ENCODE data around the gene SNAI3.
"Not testable (repeated sequence)": the region's sequence is repeated elsewhere in the genome, so short reads cannot be mapped to it uniquely, and the experiment has no call there.

The SNAI3 gene

DNA sequence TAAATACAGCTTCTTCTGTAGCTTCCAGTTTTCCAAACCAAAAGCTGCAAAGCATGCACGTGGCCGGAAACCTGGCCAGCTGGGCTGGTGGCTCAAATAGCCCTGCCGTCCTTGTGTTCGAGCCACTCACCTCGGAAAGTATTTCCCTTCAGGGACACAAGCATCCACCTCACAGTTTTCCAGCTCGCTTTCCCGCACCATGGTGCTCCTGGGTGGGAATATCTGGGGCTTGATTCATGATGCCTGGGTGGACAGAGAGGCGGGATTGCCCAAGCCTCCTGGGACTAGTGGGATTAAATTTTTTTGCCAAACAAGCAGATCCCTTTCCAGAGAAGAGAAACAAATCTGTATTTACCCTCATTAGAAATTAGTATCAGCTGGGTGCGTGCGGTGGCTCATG lies 16.3 kb downstream of the SNAI3 start:
- no peak for DNase-seq (ENCODE audit: low read depth in 2 of 2)

DNA sequence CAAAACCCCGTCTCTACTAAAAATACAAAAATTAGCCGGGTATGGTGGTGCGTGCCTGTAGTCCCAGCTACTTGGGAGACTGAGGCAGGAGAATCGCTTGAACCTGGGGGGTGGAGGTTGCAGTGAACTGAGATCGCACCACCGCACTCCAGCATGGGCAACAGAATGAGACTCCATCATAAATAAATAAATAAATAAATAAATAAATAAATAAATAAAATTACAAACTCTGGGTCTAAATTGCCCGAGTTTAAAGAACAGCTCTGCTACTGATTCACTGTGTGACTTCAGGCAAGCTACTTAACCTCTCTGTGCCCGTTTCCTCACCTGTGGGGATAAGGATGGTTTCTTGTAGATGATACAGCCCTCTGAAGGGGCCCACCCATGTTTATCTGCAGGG lies 16.8 kb downstream of the SNAI3 start:
- not testable (repeated sequence) for DNase-seq (ENCODE audit: low read depth in 2 of 2)

DNA sequence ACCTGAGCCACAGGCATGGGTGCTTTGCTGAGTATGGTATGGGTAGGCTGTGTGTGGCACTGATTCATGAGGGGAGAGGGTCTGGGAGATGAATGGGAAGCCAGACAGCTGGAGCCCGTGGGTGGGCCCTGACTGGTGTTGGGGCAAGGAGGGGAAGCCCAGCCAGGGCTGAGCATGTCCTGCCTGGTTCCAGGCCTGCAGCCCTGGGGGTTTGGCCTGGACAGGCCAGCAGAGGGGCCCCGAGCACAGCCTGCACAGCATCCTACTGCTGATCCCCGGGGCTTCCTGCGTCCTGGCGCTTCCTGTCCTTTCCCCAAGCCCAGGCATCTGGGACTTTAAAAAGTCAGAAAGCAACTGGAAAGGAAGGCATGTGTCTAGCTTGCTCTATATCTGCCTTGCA lies 18.8 kb downstream of the SNAI3 start:
- no peak for DNase-seq (ENCODE audit: low read depth in 2 of 2)

DNA sequence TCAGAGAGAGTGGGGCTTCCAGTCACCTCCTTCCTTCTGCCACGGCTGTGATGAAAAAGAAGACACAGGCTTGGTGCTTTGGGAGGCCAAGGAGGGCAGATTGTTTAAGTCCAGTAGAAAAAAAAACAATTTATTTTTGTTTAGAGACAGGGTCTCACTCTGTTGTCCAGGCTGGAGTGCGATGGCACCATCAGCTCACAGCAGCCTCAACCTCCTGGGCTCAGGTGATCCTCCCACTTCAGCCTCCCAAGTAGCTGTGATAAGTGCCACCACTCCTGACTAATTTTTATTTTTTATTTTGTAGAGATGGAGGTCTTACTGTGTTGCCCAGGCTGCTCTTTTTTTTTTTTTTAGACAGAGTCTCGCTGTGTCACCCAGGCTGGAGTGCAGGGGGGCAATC lies 20.7 kb downstream of the SNAI3 start:
- DNase-seq (ENCODE audit: low read depth in 2 of 2) = no peak

DNA sequence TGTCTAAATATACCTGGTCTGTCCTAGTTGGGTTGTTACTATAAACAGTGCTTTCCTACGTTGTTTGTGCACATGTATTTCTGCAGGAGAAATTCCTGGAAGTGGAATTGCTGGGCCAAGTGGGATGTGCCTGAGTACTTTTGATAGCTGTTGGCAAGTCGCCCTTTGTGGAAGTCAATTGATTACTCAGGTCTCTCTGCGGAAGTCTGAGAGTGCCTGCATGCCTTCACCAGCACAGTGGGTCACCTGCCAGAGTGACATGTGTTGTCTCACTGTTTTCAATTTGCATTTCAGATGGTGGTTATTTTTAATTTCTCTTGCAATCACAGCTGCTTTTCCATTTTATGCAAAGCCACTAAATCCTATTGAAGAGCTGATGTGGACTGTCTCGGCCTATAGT lies 21.2 kb downstream of the SNAI3 start:
- no peak for DNase-seq (ENCODE audit: low read depth in 2 of 2)

DNA sequence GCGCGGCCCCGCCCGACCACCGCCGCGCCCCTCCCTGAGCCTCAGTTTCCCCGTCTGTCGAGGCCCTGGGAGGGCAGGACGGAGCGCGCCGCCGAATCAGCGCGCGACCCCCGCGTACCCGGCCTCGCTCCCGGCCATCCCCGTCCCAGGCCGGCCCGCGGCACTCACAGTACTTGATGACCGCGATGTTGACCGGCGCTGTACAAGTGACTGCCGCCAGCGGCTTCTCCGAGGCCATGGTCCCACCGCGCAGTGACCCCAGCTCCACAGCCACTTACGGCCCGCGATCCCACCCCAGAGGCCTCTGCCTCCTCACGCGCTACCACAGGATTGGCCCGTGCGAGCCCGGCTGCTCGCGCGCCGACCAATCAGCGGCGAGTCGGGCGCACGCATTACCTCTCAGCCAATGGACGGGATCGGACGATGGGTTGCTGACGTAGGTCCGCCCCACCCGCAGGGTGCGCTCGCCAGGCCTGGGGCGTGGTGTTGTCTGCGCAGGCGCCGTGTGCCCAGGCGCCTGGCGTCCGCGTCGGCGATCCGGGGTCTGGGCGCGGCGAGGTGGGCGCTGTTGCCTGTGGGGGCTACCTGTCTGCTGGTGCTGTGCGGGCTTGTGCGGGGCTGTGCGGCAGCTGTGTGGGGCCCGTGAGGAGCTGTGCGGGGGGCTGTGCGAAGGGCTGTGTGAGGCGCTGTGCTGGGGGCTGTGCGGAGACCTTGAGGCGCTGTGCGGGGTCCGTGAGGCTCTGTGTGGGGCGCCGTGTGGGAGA lies 23.3 kb downstream of the SNAI3 start, which contains the start of gene MVD:
MVD (minus strand) TSS at position 249 of the 764 bp plus-strand sequence; CDS start at position 238, 11 bp downstream.
- DNase-seq (ENCODE audit: low read depth in 2 of 2) = peak; percentile 92 to 94

DNA sequence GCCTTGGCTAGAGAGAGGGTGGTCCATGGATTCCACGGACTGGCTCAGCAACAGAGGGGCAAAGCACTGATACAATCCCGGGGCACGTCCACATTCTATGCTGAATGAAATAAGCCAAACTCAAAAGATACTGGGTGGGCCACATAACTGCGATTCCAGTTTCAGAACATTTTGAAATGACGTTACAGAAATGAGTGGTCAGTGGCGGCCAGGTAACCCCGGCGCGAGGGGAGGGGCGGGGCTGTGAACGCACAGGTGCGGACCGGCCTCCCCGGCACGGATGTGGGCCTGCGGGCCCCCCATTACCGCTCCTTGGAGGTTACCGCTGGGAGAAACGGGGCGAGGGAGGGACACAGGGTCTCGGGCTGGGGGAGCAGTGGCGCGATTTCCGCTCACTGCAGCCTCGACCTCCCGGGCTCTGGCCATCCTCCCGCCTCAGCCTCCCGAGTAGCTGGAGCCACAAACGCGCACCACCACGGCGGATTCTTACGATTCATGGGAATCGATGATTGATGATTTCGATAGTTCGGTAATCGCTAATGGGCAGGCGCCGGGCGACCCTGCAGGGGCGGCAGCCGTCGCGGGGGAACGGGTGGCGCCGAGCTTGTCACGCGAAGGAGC lies 24.0 kb downstream of the SNAI3 start:
- no peak for DNase-seq (ENCODE audit: low read depth in 2 of 2)

DNA sequence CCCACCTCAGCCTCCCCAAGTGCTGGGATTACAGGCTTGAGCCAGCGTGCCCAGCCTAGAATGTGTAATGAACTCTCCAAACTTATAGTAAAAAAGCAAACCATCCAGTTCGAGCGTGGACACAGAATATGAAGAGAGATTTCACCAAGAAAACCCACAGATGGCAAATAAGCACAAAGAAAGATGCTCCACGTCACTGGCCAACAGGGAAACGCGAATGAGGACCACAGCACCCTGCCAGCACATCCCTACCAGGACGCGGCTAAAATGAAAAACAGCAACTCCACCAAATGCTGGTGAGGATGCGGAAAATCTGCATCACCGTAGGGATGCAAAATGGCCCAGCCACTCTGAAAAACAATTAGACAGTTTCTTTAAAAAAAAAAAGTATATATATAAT lies 24.8 kb downstream of the SNAI3 start:
- no peak for DNase-seq (ENCODE audit: low read depth in 2 of 2)

DNA sequence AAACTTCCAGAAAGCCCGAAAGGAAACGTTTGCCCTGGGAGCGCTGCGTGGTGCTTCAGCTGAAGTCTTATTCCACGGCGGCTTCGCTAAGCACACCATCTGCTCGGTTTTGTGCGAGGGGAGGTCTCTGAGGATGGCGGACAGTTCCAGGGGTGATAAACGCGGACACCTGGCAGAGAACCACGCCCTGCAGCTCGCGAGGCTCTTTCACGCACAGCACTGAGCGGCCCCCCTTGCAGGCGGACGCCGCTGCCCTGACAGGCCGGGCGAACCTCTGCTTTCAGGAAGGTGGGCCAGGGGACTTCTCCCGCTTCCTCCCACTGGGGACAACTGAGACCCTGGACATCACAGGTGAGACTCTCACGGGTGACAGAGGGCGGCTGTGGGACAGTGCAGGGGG lies 27.1 kb downstream of the SNAI3 start:
- DNase-seq (ENCODE audit: low read depth in 2 of 2) = no peak

DNA sequence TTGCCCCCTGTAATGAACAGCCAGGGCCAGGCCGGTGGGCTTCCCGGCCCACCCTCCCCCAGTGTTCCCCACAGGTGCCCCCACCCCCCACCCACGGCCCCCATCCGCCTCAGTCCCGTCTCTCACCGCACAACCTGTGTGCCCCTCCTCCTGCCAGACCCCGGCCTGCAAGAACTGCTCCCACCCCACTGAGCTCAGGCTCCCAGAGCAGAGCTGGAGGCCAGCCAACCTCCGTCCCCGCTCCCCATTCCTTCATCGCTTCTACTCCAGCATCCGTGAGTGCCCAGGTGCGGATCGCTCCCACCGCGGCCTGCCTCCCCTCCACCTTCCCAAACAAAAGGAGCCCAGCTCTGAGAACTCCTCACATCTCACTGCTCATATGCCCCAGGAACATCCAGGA lies 27.6 kb downstream of the SNAI3 start:
- DNase-seq (ENCODE audit: low read depth in 2 of 2) = no peak

DNA sequence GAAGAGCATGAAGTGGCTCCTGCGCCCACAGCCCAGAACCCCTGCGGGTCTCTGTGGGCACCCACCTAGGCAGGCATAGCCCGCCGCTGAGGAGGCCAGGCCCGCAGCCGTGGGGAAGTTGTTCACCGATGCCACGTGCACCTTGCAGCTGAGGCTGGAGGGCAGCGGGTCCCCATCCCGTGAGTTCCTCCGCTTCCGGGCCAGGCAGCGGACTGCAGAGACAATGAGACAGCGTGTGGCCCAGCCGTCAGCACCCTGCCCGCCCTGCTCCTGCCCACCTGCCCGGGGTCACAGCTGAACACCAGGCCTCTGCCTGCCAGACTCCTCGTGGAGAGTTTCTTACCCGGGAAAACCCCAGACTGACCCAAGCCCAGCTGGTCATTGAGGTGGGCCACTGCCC lies 28.9 kb downstream of the SNAI3 start:
- DNase-seq (ENCODE audit: low read depth in 2 of 2) = no peak

DNA sequence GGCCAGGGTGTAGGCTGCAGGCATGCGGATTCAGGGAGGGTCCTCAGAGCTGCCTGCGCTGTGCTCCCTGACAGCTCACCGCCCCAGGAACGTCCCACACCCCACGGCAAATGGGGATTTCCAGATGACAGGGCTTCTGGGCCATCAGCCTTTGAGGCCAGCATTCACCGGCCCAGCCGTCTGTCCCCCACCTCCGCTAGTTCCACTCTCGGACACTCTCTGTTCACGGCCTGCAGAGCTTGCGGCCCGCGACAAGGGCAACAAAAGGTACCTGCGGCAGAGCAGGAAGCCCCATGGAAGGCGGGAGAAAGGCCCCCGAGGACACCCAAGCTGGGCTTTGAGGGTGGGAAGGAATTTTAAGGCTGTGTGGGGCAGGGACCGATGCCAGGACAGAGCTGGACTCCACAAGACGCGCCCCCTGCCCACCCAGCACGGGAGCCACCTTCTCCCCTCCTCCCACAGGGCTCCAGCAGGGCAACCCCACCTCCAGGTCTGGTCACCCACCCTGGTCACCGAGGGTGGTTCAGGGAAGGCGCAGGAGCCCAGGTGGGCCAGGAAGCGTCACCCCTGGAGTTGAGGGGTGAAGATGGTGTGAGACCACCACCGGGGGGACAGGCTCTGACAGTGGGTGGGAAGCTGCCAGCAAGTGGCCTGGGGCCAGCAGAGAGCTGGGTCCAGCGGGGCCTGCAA lies 29.9 kb downstream of the SNAI3 start:
- no peak for DNase-seq (ENCODE audit: low read depth in 2 of 2)

DNA sequence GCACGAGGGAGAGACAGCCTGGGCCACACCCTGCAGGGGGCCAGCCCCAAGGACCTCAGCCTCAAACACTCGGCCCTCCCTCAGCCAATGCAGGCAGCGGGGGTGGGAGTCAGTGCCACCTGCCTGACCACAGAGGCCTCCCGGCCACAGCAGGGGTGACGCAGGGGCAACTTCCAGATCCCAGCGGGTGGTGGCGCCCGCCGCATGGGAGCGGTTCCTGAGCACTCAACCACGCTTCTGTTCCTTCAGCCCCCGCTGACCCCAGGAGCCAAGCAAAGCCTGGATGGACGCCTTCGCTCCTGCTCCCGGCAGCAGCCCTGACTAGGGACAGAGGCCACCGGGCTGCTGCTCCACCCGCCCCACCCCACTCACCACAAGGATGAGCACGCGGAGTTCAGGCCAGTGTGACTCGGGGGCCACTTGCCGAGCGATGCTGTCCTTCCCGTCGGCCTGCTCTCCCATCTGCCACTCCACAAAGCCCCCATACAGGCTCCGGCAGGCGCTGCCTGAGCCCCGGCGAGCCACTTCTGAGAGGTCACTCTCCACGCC lies 30.5 kb downstream of the SNAI3 start:
- no peak for DNase-seq (ENCODE audit: low read depth in 2 of 2)

DNA sequence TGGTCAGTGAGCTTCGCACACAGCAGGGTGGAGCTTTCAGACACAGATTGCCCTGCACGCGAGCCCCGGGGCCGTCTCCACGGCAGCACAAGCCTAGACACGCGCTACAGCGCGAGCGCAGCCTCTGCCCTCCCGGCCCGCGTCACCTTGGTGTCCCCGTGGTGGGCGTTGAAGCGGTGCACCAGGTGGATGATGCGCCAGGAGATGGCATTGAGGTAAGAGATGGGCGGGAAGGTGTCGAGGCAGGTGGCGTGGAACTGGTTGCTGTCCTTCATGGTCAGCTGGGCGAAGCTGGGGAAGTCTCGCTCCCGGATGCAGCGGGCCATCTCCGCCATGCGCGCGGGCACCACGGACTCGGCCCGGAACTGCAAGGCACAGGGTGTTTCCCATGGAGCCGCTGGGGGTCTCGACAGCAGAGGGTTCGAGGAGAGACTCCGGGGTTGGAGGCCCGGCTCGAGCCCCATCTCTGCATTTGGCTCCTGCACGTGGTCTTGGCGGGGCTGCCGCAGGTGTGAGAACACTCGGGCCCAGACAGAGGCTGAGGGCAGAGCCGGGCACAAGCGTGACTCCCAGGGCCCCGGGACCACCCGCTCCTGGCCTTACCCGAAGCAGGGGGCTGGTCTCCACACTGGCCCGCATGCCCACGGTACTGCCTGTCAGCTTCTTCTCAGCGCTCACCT lies 31.1 kb downstream of the SNAI3 start:
- no peak for DNase-seq (ENCODE audit: low read depth in 2 of 2)

DNA sequence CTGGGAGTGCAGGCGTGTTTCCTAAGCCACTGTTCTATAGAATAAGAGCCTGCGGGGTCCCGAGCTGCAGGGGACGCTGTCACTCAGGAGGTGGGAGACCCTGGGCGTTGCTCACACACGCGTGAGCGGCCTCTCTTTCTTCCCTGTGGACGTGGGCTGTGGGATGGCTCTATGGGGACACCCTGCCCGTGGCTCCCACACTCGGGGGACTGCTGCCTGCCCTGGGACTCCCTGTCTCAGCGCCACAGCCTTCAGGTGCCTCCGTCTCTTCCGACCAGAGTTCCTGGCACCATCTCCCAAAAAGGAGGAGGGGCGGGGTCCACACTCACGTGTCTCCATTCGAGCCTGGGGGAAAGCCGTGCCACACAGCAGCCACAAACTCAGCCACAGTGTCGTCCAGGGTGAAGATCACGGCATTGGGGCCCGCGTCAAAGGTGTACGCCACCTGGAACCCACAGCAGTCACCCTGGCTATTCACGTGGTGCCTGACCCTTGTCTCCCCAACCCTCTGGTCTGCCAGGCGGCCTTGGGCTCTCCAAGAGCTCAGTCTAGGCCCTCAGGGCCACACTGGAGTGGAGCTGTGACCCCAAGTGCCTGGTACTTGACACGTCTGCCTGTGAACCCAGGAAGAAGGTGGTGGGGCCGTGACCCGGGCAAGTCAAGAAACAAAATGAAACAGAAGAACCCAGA lies 31.8 kb downstream of the SNAI3 start:
- DNase-seq (ENCODE audit: low read depth in 2 of 2) = no peak

DNA sequence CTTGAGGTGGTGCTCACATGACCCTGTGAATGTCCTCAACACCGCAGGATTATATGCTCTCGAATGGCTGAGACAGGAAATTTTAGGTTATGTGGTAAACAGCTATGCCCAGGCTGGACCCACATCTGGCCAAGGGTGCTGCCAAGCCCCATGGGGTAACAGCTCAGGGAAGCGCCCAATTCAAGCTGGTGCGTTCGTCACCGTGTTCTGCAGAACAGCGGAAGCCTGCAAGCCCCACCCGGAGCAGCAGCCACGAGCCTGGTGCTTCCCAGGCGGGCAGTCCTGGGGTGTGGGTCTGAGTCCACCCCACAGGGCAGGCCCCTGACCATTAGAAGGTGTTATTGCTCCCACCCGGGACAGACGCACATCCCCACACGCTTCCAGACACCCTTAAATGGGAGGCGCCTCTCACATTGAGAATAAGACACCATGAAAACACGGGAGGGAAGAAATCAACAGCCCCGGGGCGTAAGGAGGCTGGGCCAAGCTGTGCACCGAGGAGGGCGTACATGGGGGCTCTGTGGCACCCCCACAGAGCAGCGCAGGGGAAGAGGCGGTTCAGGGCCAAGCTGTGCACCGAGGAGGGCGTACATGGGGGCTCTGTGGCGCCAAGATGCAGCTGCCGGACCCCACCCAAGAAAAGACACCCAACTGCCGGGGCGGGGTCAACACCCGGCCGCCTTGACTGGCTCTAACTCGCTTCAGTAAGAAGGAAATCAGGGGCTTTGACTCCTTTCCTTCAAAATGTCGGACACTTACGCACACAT lies 32.5 kb downstream of the SNAI3 start:
- DNase-seq (ENCODE audit: low read depth in 2 of 2) = no peak

DNA sequence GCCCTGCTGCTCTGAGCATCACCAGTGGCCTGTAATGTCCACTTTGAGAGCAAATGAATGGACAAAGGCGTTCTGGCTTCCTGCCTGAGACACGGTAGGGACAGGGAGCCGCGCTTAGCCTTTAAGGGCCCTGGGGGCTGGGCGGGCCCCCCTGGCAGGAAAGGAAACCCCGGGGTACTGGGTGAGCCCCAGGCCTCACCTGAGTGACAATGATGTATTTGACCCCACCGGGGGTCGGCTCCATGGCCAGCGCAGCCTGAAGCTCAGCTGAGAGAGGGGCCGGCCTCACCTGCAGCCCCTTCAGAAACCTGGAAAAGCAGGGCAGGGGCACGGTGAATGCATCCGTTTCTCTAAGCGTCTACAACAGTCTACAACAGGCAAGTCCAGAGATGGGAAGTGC lies 33.2 kb downstream of the SNAI3 start:
- no peak for DNase-seq (ENCODE audit: low read depth in 2 of 2)

DNA sequence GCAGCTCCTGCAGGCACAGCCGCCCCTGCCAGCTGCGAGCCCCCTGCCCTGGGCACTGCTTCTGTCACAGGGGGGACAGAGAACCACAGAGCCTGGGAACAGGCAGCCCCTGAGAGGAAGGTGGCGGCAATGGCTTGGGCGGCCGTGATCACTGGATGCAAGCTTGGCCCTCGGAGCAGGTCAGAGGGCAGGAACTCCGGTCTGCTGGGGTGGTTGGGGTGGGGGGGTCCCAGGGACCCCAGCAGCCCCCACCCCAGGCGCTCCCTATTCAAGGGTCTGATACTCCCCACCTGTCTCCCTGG lies 33.6 kb downstream of the SNAI3 start:
- no peak for DNase-seq (ENCODE audit: low read depth in 2 of 2)

DNA sequence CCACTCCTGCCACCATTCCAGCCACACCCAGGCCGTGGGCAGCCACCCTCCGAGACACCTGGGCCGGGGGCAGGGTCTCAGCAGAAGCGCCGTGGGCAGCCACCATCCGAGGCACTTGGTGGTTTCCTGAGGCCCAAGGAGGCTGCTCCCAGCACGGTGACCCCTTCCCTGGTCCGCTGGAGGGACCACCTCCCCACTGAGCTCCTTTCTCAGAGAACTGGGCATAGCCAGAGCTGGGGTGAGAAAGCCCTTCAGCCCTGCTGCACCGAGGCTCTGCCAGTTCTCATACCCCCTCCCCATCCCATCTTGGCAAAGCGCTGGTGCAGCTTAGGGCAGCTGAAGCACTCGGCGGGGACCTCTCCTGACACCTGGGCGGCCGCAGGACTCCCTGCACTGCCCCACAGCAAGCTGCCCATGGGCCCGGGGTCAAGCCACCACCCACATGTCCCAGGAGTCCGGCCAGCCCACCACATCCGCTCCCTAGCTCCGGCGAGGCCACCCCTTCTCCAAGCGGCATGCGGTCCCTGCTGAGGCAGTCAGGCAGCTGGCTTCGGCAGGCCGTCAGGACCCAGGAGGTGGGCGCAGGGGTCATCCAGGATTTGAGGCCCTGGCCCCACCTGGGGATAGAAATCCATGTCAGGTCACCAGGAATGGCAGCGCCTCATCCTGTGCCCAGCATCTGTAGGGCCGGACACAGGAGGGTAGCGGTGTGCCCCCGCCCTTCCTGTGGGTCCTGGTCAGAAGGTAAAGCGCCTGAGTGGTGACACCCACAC lies 34.1 kb downstream of the SNAI3 start:
- DNase-seq (ENCODE audit: low read depth in 2 of 2) = no peak
